ENCODE measurements around the gene BLOC1S6.

- TF ChIP-seq CTCF (IDR thresholded peaks at IDR 0.05) (no peak), EZH2 (IDR thresholded peaks at IDR 0.05) (no peak), EZH2phosphoT487 (IDR thresholded peaks at IDR 0.05) (no peak)
Measured at GRCh38 chr15:45550436-45550835, 36.7 kb upstream of the BLOC1S6 start.

Measured in neural progenitor cell (in vitro differentiated cells).